WI38 (cell line): ENCODE measurements around the gene SLC30A2.

Experiments used
- H3K4me3 ChIP-seq: 2 replicates; pipeline ENCODE4 v1.5.1; 2011; ENCODE audit warnings: low read depth, mild to moderate bottlenecking, control low read depth, low read length
- CTCF ChIP-seq: IDR thresholded peaks from 2 replicates; pipeline ENCODE4 v1.5.1; 2012; ENCODE audit warnings: low read depth, mild to moderate bottlenecking, control low read depth, low read length

SLC30A2 gene

GRCh38 chr1:26028490-26028980 is 17.4 kb downstream of the SLC30A2 start:
- no peak overlapping the region for H3K4me3 ChIP-seq
- no peak for TF ChIP-seq CTCF

- H3K4me3 ChIP-seq = no peak overlapping the region
- TF ChIP-seq CTCF = no peak
Observed at GRCh38 chr1:26027716-26028489, 18.0 kb downstream of the SLC30A2 start.

GRCh38 chr1:26025517-26025916 is 20.4 kb downstream of the SLC30A2 start:
- no peak for TF ChIP-seq CTCF
- no peak overlapping the region for H3K4me3 ChIP-seq

GRCh38 chr1:26025060-26025459 is 20.9 kb downstream of the SLC30A2 start:
- TF ChIP-seq CTCF = no peak
- no peak overlapping the region for H3K4me3 ChIP-seq

- no peak overlapping the region for H3K4me3 ChIP-seq
Observed at GRCh38 chr1:26023826-26024225, 22.1 kb downstream of the SLC30A2 start.

GRCh38 chr1:26023009-26023408 is 22.9 kb downstream of the SLC30A2 start:
- TF ChIP-seq CTCF = no peak
- H3K4me3 ChIP-seq = no peak overlapping the region

More at GRCh38 chr1:26023826-26024225, 22.1 kb downstream of the SLC30A2 start:
- TF ChIP-seq CTCF = no peak

- no peak overlapping the region for H3K4me3 ChIP-seq
- TF ChIP-seq CTCF = no peak
Observed at GRCh38 chr1:26022404-26022779, 23.5 kb downstream of the SLC30A2 start.
